ENCODE data around the gene ZFR. TPM values are rescaled to one million over a fixed set of nuclear protein-coding genes. Genes with fewer than 3 reads are reported as not detected.

ZFR gene
- polyA plus RNA-seq, 3 donors, result 29.8 to 81.8 (median 62.3) TPM

DNA sequence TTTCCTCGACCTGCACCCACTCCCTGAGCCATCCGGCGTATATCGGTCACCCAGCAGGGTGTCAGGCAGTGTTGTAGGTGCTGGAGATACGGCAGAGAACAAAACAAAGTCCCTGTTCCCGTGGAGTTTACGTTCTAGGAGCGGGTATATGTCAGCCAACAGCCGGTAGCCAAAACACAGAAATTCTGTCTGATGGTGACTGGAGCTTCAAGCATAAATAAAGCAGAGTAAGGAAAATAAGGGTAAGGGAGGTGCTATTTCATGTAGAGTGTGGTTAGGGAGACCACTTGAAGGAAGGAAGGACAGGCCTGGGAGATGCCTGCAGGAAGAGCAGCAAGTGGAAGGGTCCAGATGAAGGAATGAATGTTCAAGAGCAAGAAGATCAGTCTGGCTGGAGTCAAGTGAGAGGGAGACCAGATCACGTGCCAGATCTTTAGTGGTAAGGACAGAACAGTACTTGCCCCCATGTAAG is 783 bp upstream of the ZFR start:
- peaks cover 39 to 47% of the 10 kb centered on the region in 2 donors for H3K4me1 ChIP-seq (ENCODE audit: control insufficient read depth in 1 of 2, insufficient read depth in 2 of 2, low read length in 2 of 2)
- H3K4me1 Mint-ChIP-seq, result peaks cover 39% of the 10 kb centered on the region
- H3K27me3 Mint-ChIP-seq (ENCODE audit: low read depth in 3 of 3), result peaks cover 2 to 4% (median 2%) of the 10 kb centered on the region in 3 donors
- H3K36me3 Mint-ChIP-seq, result peaks cover 0 to 15% of the 10 kb centered on the region in 2 donors
- no peaks in the 10 kb centered on the region for H3K27me3 ChIP-seq (ENCODE audit: control insufficient read depth in 2 of 2, insufficient read depth in 2 of 2, low read length in 2 of 2)
- H3K4me3 ChIP-seq (replicated peaks in 1 of 3; ENCODE audit: low read depth in 2 of 3, low read length in 3 of 3), result peak overlapping the region in 1 of 3 experiments; percentile 90
- no peak overlapping the region for H2AFZ ChIP-seq (ENCODE audit: insufficient read depth, low read depth, low read length, poor library complexity, severe bottlenecking)
- peaks cover 0 to 5% (median 0%) of the 10 kb centered on the region in 7 donors for H3K9me3 Mint-ChIP-seq
- H4K20me1 ChIP-seq (ENCODE audit: insufficient read depth, low read length), result peaks cover 26% of the 10 kb centered on the region
- H3K27ac ChIP-seq (ENCODE audit: low read depth in 1 of 2, low read length in 2 of 2), result no peak overlapping the region
- peaks cover 0 to 7% of the 10 kb centered on the region in 2 donors for H3K36me3 ChIP-seq (replicated peaks in 1 of 2; ENCODE audit: control insufficient read depth in 1 of 2, insufficient read depth in 2 of 2, low read length in 2 of 2)
- DNase-seq, result peak in 2 of 3 donors; percentile 16 to 19
- peaks cover 43% of the 10 kb centered on the region for H3K79me2 ChIP-seq (ENCODE audit: insufficient read depth, low read length)
- intact Hi-C loops (cut with micrococcal nuclease), result loop anchor here (5.0 to 10.0 kb wide), 4 partner anchors 48 to 271 kb away; partner anchors contain the start of gene GOLPH3 (in 1 of the 2)
- WGBS (ENCODE audit: insufficient coverage), result 77% methylated on average over 8 of the region's 10 CpGs
- no peak overlapping the region for H3K4me2 ChIP-seq (replicated peaks; ENCODE audit: extremely low read depth, low read length, poor library complexity, severe bottlenecking)
- H3K27ac Mint-ChIP-seq, result peak overlapping the region in 5 of 7 donors; percentile 33 to 77 (median 65)
- no peak overlapping the region for H3K9ac ChIP-seq (ENCODE audit: insufficient read depth, low read length, poor library complexity, severe bottlenecking)
- peak overlapping the region; percentile 67 to 77 for H3K4me3 Mint-ChIP-seq
- peaks cover 0 to 3% of the 10 kb centered on the region in 2 donors for H3K9me3 ChIP-seq (replicated peaks in 1 of 2; ENCODE audit: control insufficient read depth in 1 of 2, insufficient read depth in 1 of 2, low read length in 2 of 2)
- TF ChIP-seq, protein P1, sequence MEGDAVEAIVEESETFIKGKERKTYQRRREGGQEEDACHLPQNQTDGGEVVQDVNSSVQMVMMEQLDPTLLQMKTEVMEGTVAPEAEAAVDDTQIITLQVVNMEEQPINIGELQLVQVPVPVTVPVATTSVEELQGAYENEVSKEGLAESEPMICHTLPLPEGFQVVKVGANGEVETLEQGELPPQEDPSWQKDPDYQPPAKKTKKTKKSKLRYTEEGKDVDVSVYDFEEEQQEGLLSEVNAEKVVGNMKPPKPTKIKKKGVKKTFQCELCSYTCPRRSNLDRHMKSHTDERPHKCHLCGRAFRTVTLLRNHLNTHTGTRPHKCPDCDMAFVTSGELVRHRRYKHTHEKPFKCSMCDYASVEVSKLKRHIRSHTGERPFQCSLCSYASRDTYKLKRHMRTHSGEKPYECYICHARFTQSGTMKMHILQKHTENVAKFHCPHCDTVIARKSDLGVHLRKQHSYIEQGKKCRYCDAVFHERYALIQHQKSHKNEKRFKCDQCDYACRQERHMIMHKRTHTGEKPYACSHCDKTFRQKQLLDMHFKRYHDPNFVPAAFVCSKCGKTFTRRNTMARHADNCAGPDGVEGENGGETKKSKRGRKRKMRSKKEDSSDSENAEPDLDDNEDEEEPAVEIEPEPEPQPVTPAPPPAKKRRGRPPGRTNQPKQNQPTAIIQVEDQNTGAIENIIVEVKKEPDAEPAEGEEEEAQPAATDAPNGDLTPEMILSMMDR (IDR thresholded peaks at IDR 0.05), result no peak

DNA sequence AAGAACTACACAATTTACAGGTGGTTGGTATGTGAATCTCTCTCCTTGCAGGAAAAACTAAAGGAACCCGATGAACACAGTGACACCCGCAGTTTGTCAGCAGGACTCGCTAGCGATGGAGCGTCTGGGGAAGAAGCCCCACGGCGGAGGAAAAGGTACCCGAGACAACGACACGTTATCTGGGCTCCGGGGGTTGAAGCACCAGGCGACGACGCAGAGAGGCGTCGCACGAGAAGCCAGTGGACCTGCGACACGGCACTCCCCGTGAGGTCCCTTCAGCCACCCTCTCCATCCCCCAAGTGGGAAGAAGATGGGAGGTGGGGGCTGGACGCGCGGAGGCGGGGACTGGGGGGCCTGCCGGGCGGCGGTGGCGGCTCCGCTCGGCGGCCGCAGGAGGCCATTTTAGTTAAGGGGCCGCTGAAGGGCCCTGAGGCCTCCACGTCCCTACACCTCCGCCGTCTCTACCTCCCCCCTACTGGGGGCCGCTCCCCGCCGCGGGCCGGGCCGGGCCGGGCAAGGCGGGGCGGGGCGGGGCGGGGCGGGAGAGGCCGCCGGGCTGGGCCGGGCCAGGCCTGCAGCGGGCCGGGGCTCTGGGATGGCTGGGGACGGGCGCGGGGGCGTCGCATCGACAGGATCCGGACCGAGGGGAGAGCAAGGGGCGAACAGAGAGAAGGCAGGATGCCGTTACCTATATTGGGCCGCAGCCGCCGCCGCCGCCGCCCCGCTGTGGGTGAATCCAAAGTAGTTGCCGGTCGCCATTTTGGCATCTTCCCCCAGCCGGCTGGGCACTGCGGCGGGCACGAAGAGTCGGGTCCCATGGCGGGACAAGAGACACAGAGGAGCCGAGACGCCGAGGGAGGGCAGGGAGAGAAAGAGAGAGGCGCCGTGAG is 754 bp downstream of the ZFR start:
- no peaks in the 10 kb centered on the region for H3K27me3 ChIP-seq (ENCODE audit: control insufficient read depth in 2 of 2, insufficient read depth in 2 of 2, low read length in 2 of 2)
- peak overlapping the region; percentile 87 to 95 (median 92) for H3K27ac Mint-ChIP-seq
- peaks cover 39% of the 10 kb centered on the region for H3K4me1 Mint-ChIP-seq
- intact Hi-C loops (cut with micrococcal nuclease), result loop anchor here (5.0 to 10.0 kb wide), 4 partner anchors 59 to 269 kb away; partner anchors contain the start of genes GOLPH3 (in 1 of the 2) and SUB1 (in 1 of the 2)
- WGBS (ENCODE audit: insufficient coverage), result under 1% methylated on average over 61 of the region's 83 CpGs
- H3K4me3 Mint-ChIP-seq, result peak overlapping the region; percentile 84 to 93
- H3K4me3 ChIP-seq (replicated peaks in 1 of 3; ENCODE audit: low read depth in 2 of 3, low read length in 3 of 3), result peak overlapping the region; percentile 65 to 90 (median 76)
- peak; percentile 10 to 36 (median 27) for DNase-seq
- H3K36me3 ChIP-seq (replicated peaks in 1 of 2; ENCODE audit: control insufficient read depth in 1 of 2, insufficient read depth in 2 of 2, low read length in 2 of 2), result peaks cover 0 to 17% of the 10 kb centered on the region in 2 donors
- peaks cover 0 to 5% (median 0%) of the 10 kb centered on the region in 7 donors for H3K9me3 Mint-ChIP-seq
- peak overlapping the region; percentile 92 for H3K4me2 ChIP-seq (replicated peaks; ENCODE audit: extremely low read depth, low read length, poor library complexity, severe bottlenecking)
- H3K9ac ChIP-seq (ENCODE audit: insufficient read depth, low read length, poor library complexity, severe bottlenecking), result peak overlapping the region; percentile 95
- TF ChIP-seq, protein P1 (IDR thresholded peaks at IDR 0.05), result no peak
- peak overlapping the region; percentile 94 for H2AFZ ChIP-seq (ENCODE audit: insufficient read depth, low read depth, low read length, poor library complexity, severe bottlenecking)
- H4K20me1 ChIP-seq (ENCODE audit: insufficient read depth, low read length), result peaks cover 41% of the 10 kb centered on the region
- peaks cover 0 to 17% of the 10 kb centered on the region in 2 donors for H3K36me3 Mint-ChIP-seq
- H3K79me2 ChIP-seq (ENCODE audit: insufficient read depth, low read length), result peaks cover 58% of the 10 kb centered on the region
- H3K9me3 ChIP-seq (replicated peaks in 1 of 2; ENCODE audit: control insufficient read depth in 1 of 2, insufficient read depth in 1 of 2, low read length in 2 of 2), result peaks cover 0 to 3% of the 10 kb centered on the region in 2 donors
- peaks cover 0 to 4% (median 2%) of the 10 kb centered on the region in 3 donors for H3K27me3 Mint-ChIP-seq (ENCODE audit: low read depth in 3 of 3)
- peaks cover 39 to 47% of the 10 kb centered on the region in 2 donors for H3K4me1 ChIP-seq (ENCODE audit: control insufficient read depth in 1 of 2, insufficient read depth in 2 of 2, low read length in 2 of 2)
- H3K27ac ChIP-seq (ENCODE audit: low read depth in 1 of 2, low read length in 2 of 2), result peak overlapping the region; percentile 64 to 89

All from CD14-positive monocyte (primary cell).